Measurements from ENCODE around the gene CETN1. TPM values are rescaled to one million over a fixed set of nuclear protein-coding genes. Genes with fewer than 3 reads are reported as not detected.
A peak's percentile ranks its signal among the peaks of the same experiment; 100 is the strongest.

CETN1 gene
- total and polyA plus RNA-seq, 2 donors from 2014 or later = not detected

- intact Hi-C loops (cut with DNase I) = no loop called here
- TF ChIP-seq CTCF (IDR thresholded peaks at IDR 0.05; ENCODE audit: borderline replicate concordance, extremely low read depth, insufficient read depth) = no peak
- DNase-seq = no peak
- Histone ChIP-seq H3K27ac (ENCODE audit: low read depth in 2 of 2, low read length in 2 of 2) (no peak overlapping the region), H3K9ac (ENCODE audit: low read length in 3 of 3) (no peak overlapping the region), H3K27me3 (ENCODE audit: control insufficient read depth, insufficient read depth, low read length) (no peaks in the 10 kb centered on the region), H3K4me1 (ENCODE audit: control insufficient read depth in 2 of 3, insufficient read depth in 2 of 3, low read depth in 1 of 3, low read length in 3 of 3) (no peaks in the 10 kb centered on the region), H3K36me3 (ENCODE audit: control insufficient read depth in 2 of 3, insufficient read depth in 3 of 3, low read length in 3 of 3) (no peaks in the 10 kb centered on the region), H3K9me3 (ENCODE audit: control insufficient read depth in 2 of 3, insufficient read depth in 1 of 3, low read length in 3 of 3) (no peaks in the 10 kb centered on the region), H3K4me3 (ENCODE audit: low read length in 3 of 3) (no peak overlapping the region)
- FAIRE-seq = no peak
These were observed 37.9 kb downstream of the CETN1 start for GRCh38 chr18:617970-618504.

- FAIRE-seq (no peak), DNase-seq (no peak)
- intact Hi-C loops (cut with DNase I) = no loop called here
- H3K4me3 ChIP-seq (ENCODE audit: low read length in 3 of 3) = no peak overlapping the region
- no peaks in the 10 kb centered on the region for H3K4me1 ChIP-seq (ENCODE audit: control insufficient read depth in 2 of 3, insufficient read depth in 2 of 3, low read depth in 1 of 3, low read length in 3 of 3)
- no peaks in the 10 kb centered on the region for H3K27me3 ChIP-seq (ENCODE audit: control insufficient read depth, insufficient read depth, low read length)
- TF ChIP-seq CTCF (IDR thresholded peaks at IDR 0.05; ENCODE audit: borderline replicate concordance, extremely low read depth, insufficient read depth) = no peak
- no peaks in the 10 kb centered on the region for H3K9me3 ChIP-seq (ENCODE audit: control insufficient read depth in 2 of 3, insufficient read depth in 1 of 3, low read length in 3 of 3)
- no peak overlapping the region for H3K27ac ChIP-seq (ENCODE audit: low read depth in 2 of 2, low read length in 2 of 2)
- no peak overlapping the region for H3K9ac ChIP-seq (ENCODE audit: low read length in 3 of 3)
- H3K36me3 ChIP-seq (ENCODE audit: control insufficient read depth in 2 of 3, insufficient read depth in 3 of 3, low read length in 3 of 3) = no peaks in the 10 kb centered on the region
These were observed 38.4 kb downstream of the CETN1 start for GRCh38 chr18:618618-619017.

GRCh38 chr18:621291-622043 is 41.3 kb downstream of the CETN1 start:
- no peak for TF ChIP-seq CTCF (IDR thresholded peaks at IDR 0.05; ENCODE audit: borderline replicate concordance, extremely low read depth, insufficient read depth)
- H3K4me1 ChIP-seq (ENCODE audit: control insufficient read depth in 2 of 3, insufficient read depth in 2 of 3, low read depth in 1 of 3, low read length in 3 of 3) = peaks cover 0 to 2% (median 0%) of the 10 kb centered on the region in 3 donors
- DNase-seq = peak in 3 of 5 donors; percentile 44 to 55 (median 51)
- intact Hi-C loops (cut with DNase I) = loop anchor here (10.0 kb wide), 1 partner anchor 213 kb away; no protein-coding TSS in a partner anchor
- H3K27ac ChIP-seq (ENCODE audit: low read depth in 2 of 2, low read length in 2 of 2) = no peak overlapping the region
- no peak overlapping the region for H3K9ac ChIP-seq (ENCODE audit: low read length in 3 of 3)
- H3K36me3 ChIP-seq (ENCODE audit: control insufficient read depth in 2 of 3, insufficient read depth in 3 of 3, low read length in 3 of 3) = no peaks in the 10 kb centered on the region
- no peaks in the 10 kb centered on the region for H3K9me3 ChIP-seq (ENCODE audit: control insufficient read depth in 2 of 3, insufficient read depth in 1 of 3, low read length in 3 of 3)
- FAIRE-seq = no peak
- H3K27me3 ChIP-seq (ENCODE audit: control insufficient read depth, insufficient read depth, low read length) = no peaks in the 10 kb centered on the region
- no peak overlapping the region for H3K4me3 ChIP-seq (ENCODE audit: low read length in 3 of 3)

Measured in kidney (tissue), 14 donors.